ENCODE results near the gene CETP.

DNA sequence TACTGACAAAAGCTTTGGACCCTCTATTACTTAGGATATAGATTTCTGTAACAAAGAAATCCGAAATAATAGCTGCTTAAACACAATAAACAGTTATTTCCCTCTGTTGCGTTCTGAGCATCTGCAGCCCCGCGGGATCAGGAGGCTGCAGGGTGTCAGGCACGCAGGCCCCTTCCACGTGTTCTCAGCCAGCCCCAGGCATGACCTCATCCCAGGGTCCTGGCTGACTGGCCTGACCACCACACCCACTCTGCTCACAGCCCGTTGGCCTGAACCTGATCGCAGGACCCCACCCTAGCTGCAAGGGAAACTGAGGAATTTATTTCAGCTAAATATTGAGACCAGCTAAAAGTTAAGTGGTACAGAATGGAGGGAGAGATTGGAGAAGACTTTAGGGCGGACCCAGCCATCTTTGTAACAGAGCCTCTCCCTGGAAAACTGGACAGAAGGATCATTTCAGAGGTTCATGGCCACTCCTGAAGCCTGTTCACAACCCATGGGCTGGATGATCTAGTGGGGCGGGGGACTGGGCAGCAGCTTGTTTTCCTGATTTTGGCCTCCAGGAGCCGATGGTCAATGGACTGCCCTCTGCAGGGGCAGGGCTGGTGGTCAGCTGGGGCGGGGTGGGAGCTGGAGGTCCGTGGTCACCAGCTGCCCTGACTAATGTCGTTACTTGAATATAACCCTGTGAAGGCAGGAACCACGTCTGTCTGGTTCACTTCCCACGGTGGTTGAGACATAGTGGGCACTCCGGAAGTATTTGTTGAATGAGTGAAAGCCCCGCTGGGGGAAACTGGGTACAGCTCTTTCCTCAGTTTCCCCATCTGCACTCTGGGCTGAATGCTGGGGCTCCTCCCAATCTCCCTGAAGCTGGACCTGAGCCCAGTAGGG is 10.9 kb downstream of the CETP start:
- TF ChIP-seq, protein P1, sequence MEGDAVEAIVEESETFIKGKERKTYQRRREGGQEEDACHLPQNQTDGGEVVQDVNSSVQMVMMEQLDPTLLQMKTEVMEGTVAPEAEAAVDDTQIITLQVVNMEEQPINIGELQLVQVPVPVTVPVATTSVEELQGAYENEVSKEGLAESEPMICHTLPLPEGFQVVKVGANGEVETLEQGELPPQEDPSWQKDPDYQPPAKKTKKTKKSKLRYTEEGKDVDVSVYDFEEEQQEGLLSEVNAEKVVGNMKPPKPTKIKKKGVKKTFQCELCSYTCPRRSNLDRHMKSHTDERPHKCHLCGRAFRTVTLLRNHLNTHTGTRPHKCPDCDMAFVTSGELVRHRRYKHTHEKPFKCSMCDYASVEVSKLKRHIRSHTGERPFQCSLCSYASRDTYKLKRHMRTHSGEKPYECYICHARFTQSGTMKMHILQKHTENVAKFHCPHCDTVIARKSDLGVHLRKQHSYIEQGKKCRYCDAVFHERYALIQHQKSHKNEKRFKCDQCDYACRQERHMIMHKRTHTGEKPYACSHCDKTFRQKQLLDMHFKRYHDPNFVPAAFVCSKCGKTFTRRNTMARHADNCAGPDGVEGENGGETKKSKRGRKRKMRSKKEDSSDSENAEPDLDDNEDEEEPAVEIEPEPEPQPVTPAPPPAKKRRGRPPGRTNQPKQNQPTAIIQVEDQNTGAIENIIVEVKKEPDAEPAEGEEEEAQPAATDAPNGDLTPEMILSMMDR (IDR thresholded peaks at IDR 0.05 in 4 of 5, conservative IDR thresholded peaks at IDR 0.05 in 1 of 5), result no peak
- TF ChIP-seq POLR2A (IDR thresholded peaks at IDR 0.05), result no peak
